Neural crest cell (in vitro differentiated cells): ENCODE data around the gene JPT2. TPM values are rescaled to one million over a fixed set of nuclear protein-coding genes. Genes with fewer than 3 reads are reported as not detected.

Source experiments
- DNase-seq: peaks from one replicate; pipeline ENCODE4 v3.0.0; 2021; ENCODE audit warnings: low read depth, mixed read lengths, low spot score
- H3K27ac Mint-ChIP-seq: one replicate; pipeline ENCODE4 v1.8.0; 2021; ENCODE audit warnings: mild to moderate bottlenecking, mixed read lengths; ENCODE audit not compliant: unreplicated experiment
- H3K27me3 Mint-ChIP-seq: 2 replicates; pipeline ENCODE4 v1.8.0; 2021; ENCODE audit warnings: low read depth, mild to moderate bottlenecking, mixed read lengths
- H3K36me3 Mint-ChIP-seq: 2 replicates; pipeline ENCODE4 v1.8.0; 2021; ENCODE audit warnings: low read depth, mild to moderate bottlenecking, mixed read lengths
- H3K4me1 Mint-ChIP-seq: 2 replicates; pipeline ENCODE4 v1.8.0; 2021; ENCODE audit warnings: mixed read lengths
- H3K4me3 Mint-ChIP-seq: one replicate; pipeline ENCODE4 v1.8.0; 2021; ENCODE audit warnings: mild to moderate bottlenecking, mixed read lengths
- H3K9me3 Mint-ChIP-seq: 2 replicates; pipeline ENCODE4 v1.8.0; 2021; ENCODE audit warnings: mixed read lengths
- CTCF ChIP-seq: fragments of 200-600 bp; sonication (generic); conservative IDR thresholded peaks from 2 replicates; pipeline ENCODE4 v1.5.0; 2021; ENCODE audit warnings: antibody characterized with exemption, mild to moderate bottlenecking
- total RNA-seq: library from RNA; stranded (reverse); gene quantifications from 2 replicates; pipeline ENCODE4 v1.2.1, GENCODE V29; 2021

The JPT2 gene
- total RNA-seq, 1 donor from 2014 or later, result 247 TPM

GRCh38 chr16:1665829-1666228 lies 12.2 kb upstream of the JPT2 start:
- Mint-ChIP-seq H3K36me3 (peaks cover 8% of the 10 kb centered on the region), H3K9me3 (no peaks in the 10 kb centered on the region), H3K27ac (no peak overlapping the region), H3K4me1 (no peaks in the 10 kb centered on the region), H3K4me3 (no peak overlapping the region), H3K27me3 (no peaks in the 10 kb centered on the region)
- no peak for DNase-seq
- TF ChIP-seq CTCF, result no peak

- TF ChIP-seq CTCF, result no peak
- DNase-seq, result no peak
- no peaks in the 10 kb centered on the region for H3K9me3 Mint-ChIP-seq
- H3K4me3 Mint-ChIP-seq, result no peak overlapping the region
- H3K27ac Mint-ChIP-seq, result no peak overlapping the region
- H3K36me3 Mint-ChIP-seq, result peaks cover 11% of the 10 kb centered on the region
- H3K27me3 Mint-ChIP-seq, result no peaks in the 10 kb centered on the region
- no peaks in the 10 kb centered on the region for H3K4me1 Mint-ChIP-seq
Observed at GRCh38 chr16:1666316-1666715, 11.8 kb upstream of the JPT2 start.

GRCh38 chr16:1667271-1667670 lies 10.8 kb upstream of the JPT2 start:
- Mint-ChIP-seq H3K9me3 (no peaks in the 10 kb centered on the region), H3K36me3 (peaks cover 16% of the 10 kb centered on the region), H3K27me3 (no peaks in the 10 kb centered on the region), H3K4me1 (no peaks in the 10 kb centered on the region), H3K4me3 (no peak overlapping the region), H3K27ac (peak overlapping the region; percentile 43)
- no peak for DNase-seq
- no peak for TF ChIP-seq CTCF

- peaks cover 18% of the 10 kb centered on the region for H3K36me3 Mint-ChIP-seq
- no peaks in the 10 kb centered on the region for H3K9me3 Mint-ChIP-seq
- peak overlapping the region; percentile 35 for H3K27ac Mint-ChIP-seq
- no peak for DNase-seq
- no peaks in the 10 kb centered on the region for H3K4me1 Mint-ChIP-seq
- TF ChIP-seq CTCF, result no peak
- H3K27me3 Mint-ChIP-seq, result no peaks in the 10 kb centered on the region
- no peak overlapping the region for H3K4me3 Mint-ChIP-seq
Observed at GRCh38 chr16:1667916-1668315, 10.2 kb upstream of the JPT2 start.

- H3K4me3 Mint-ChIP-seq, result no peak overlapping the region
- peaks cover 19% of the 10 kb centered on the region for H3K36me3 Mint-ChIP-seq
- DNase-seq, result no peak
- no peaks in the 10 kb centered on the region for H3K27me3 Mint-ChIP-seq
- H3K27ac Mint-ChIP-seq, result no peak overlapping the region
- TF ChIP-seq CTCF, result no peak
- H3K9me3 Mint-ChIP-seq, result no peaks in the 10 kb centered on the region
- H3K4me1 Mint-ChIP-seq, result no peaks in the 10 kb centered on the region
Observed at GRCh38 chr16:1668612-1669319, 9.3 kb upstream of the JPT2 start.
